WTC11 (cell line): ENCODE measurements around the gene GORASP1. TPM values are rescaled to one million over a fixed set of nuclear protein-coding genes. Genes with fewer than 3 reads are reported as not detected.

Experiments
- ATAC-seq: fragments of 200-7000 bp; cut with Tn5 transposase; 2 replicates; pipeline ENCODE4 v1.10.0; 2021; ENCODE audit warnings: mild to moderate bottlenecking, moderate library complexity
- CTCF ChIA-PET: fragments of 300-600 bp; sonication (Branson Sonifier 250); formaldehyde crosslinking; loops from one replicate; lab custom pipeline; 2021; ENCODE audit warnings: antibody characterized with exemption; lab: Charles Lee
- POLR2A ChIA-PET: fragments of 350-600 bp; sonication (Branson Sonifier 250); formaldehyde crosslinking; loops from one replicate; lab custom pipeline; 2021; ENCODE audit warnings: antibody characterized with exemption; lab: Charles Lee
- DNase-seq: peaks from one replicate; pipeline ENCODE4 v3.0.0; 2021; ENCODE audit warnings: low spot score
- H3K27ac Mint-ChIP-seq: 2 replicates; pipeline ENCODE4 v1.8.0; 2021; ENCODE audit warnings: mixed read lengths
- H3K27me3 Mint-ChIP-seq: 2 replicates; pipeline ENCODE4 v1.8.0; 2021; ENCODE audit warnings: low read depth, mild to moderate bottlenecking, moderate library complexity, mixed read lengths
- H3K36me3 Mint-ChIP-seq: 2 replicates; pipeline ENCODE4 v1.8.0; 2021; ENCODE audit warnings: mixed read lengths
- H3K4me1 Mint-ChIP-seq: 2 replicates; pipeline ENCODE4 v1.8.0; 2022; ENCODE audit warnings: mixed read lengths
- H3K4me3 Mint-ChIP-seq: 2 replicates; pipeline ENCODE4 v1.8.0; 2021; ENCODE audit warnings: mild to moderate bottlenecking, moderate library complexity, mixed read lengths
- H3K9me3 Mint-ChIP-seq: 2 replicates; pipeline ENCODE4 v1.8.0; 2021; ENCODE audit warnings: mixed read lengths
- AFF4 ChIP-seq: sonication (generic); formaldehyde crosslinking; IDR thresholded peaks from 2 replicates; pipeline ENCODE4 v1.8.1; 2023; ENCODE audit warnings: mild to moderate bottlenecking, missing genetic modification reagents, borderline replicate concordance
- ATF6 ChIP-seq: sonication (generic); formaldehyde crosslinking; IDR thresholded peaks from 2 replicates; pipeline ENCODE4 v1.8.1; 2023; ENCODE audit warnings: mild to moderate bottlenecking, missing genetic modification reagents
- CREB1 ChIP-seq: sonication (generic); formaldehyde crosslinking; IDR thresholded peaks from 2 replicates; pipeline ENCODE4 v1.8.0; 2023; ENCODE audit warnings: mild to moderate bottlenecking, missing genetic modification reagents
- E2F5 ChIP-seq: sonication (generic); formaldehyde crosslinking; IDR thresholded peaks from 2 replicates; pipeline ENCODE4 v1.8.1; 2022; ENCODE audit warnings: mild to moderate bottlenecking, moderate library complexity, missing genetic modification reagents
- EMX1 ChIP-seq: fragments of 250-450 bp; sonication (Bioruptor Pico); IDR thresholded peaks from 2 replicates; pipeline ENCODE4 v1.8.0; 2021; ENCODE audit warnings: mild to moderate bottlenecking
- ERG ChIP-seq: fragments of 250-450 bp; sonication (Bioruptor Pico); IDR thresholded peaks from 2 replicates; pipeline ENCODE4 v1.8.0; 2021; ENCODE audit warnings: mild to moderate bottlenecking
- FOXK1 ChIP-seq: sonication (generic); formaldehyde crosslinking; IDR thresholded peaks from 2 replicates; pipeline ENCODE4 v1.8.0; 2022; ENCODE audit warnings: mild to moderate bottlenecking, moderate library complexity, missing genetic modification reagents
- GRHL2 ChIP-seq: fragments of 250-450 bp; sonication (Bioruptor Pico); IDR thresholded peaks from 2 replicates; pipeline ENCODE4 v1.8.0; 2022; ENCODE audit warnings: mild to moderate bottlenecking, moderate library complexity; ENCODE audit not compliant: insufficient replicate concordance, severe bottlenecking
- GTF2I ChIP-seq: fragments of 250-450 bp; sonication (Bioruptor Pico); conservative IDR thresholded peaks from 2 replicates; pipeline ENCODE4 v1.4.0; 2021; ENCODE audit warnings: mild to moderate bottlenecking
- MXD4 ChIP-seq: fragments of 250-450 bp; sonication (Bioruptor Pico); IDR thresholded peaks from 2 replicates; pipeline ENCODE4 v1.8.0; 2021; ENCODE audit warnings: mild to moderate bottlenecking, moderate library complexity, borderline replicate concordance
- NFE2L1 ChIP-seq: sonication (generic); formaldehyde crosslinking; IDR thresholded peaks from 2 replicates; pipeline ENCODE4 v1.8.1; 2023; ENCODE audit warnings: missing genetic modification reagents
- NR3C1 ChIP-seq: sonication (generic); formaldehyde crosslinking; conservative IDR thresholded peaks from 2 replicates; pipeline ENCODE4 v1.8.1; 2023; ENCODE audit warnings: low read depth, mild to moderate bottlenecking, missing genetic modification reagents
- PREB ChIP-seq: sonication (generic); formaldehyde crosslinking; IDR thresholded peaks from 2 replicates; pipeline ENCODE4 v1.8.1; 2022; ENCODE audit warnings: mild to moderate bottlenecking, missing genetic modification reagents, moderate library complexity, borderline replicate concordance
- PRRX2 ChIP-seq: fragments of 250-450 bp; sonication (Bioruptor Pico); IDR thresholded peaks from 2 replicates; pipeline ENCODE4 v1.8.0; 2021; ENCODE audit warnings: mild to moderate bottlenecking
- SMAD4 ChIP-seq: sonication (generic); formaldehyde crosslinking; IDR thresholded peaks from 2 replicates; pipeline ENCODE4 v1.8.0; 2022; ENCODE audit warnings: mild to moderate bottlenecking, missing genetic modification reagents
- USF1 ChIP-seq: sonication (generic); formaldehyde crosslinking; IDR thresholded peaks from 2 replicates; pipeline ENCODE4 v1.8.0; 2022; ENCODE audit warnings: mild to moderate bottlenecking, missing genetic modification reagents
- ZBTB43 ChIP-seq: sonication (generic); formaldehyde crosslinking; IDR thresholded peaks from 2 replicates; pipeline ENCODE4 v1.8.1; 2023; ENCODE audit warnings: mild to moderate bottlenecking, missing genetic modification reagents
- ZNF121 ChIP-seq: sonication (generic); formaldehyde crosslinking; IDR thresholded peaks from 2 replicates; pipeline ENCODE4 v1.8.0; 2023; ENCODE audit warnings: missing genetic modification reagents
- ZNF138 ChIP-seq: sonication (generic); formaldehyde crosslinking; conservative IDR thresholded peaks from 2 replicates; pipeline ENCODE4 v1.8.1; 2022; ENCODE audit warnings: mild to moderate bottlenecking, moderate library complexity, missing genetic modification reagents
- ZSCAN18 ChIP-seq: fragments of 250-450 bp; sonication (Bioruptor Pico); IDR thresholded peaks from 2 replicates; pipeline ENCODE4 v2.1.2; 2022; ENCODE audit warnings: mild to moderate bottlenecking, moderate library complexity
- total RNA-seq: library from RNA; stranded (reverse); gene quantifications from 3 replicates; pipeline ENCODE4 v1.2.3, GENCODE V29; 2021

Gene GORASP1
- total RNA-seq, 1 experiment from 2014 or later = 47.4 TPM

GRCh38 chr3:39148435-39149058 lies 41.1 kb upstream of the GORASP1 start:
- H3K4me1 Mint-ChIP-seq = peaks cover 66% of the 10 kb centered on the region
- no peaks in the 10 kb centered on the region for H3K9me3 Mint-ChIP-seq
- ChIA-PET CTCF (no interaction called here), POLR2A (no interaction called here)
- ATAC-seq = no peak
- DNase-seq = no peak
- TF ChIP-seq NFE2L1 (no peak), FOXK1 (CRISPR knock-in tag) (no peak), PRRX2 (no peak), ZBTB43 (CRISPR knock-in tag) (no peak), ZNF138 (no peak), ERG (no peak), GRHL2 (CRISPR knock-in tag) (no peak)
- H3K27me3 Mint-ChIP-seq = no peaks in the 10 kb centered on the region
- peak overlapping the region; percentile 20; the same call in 1 of the 2 replicates for H3K4me3 Mint-ChIP-seq
- H3K27ac Mint-ChIP-seq = peak overlapping the region; percentile 16
- H3K36me3 Mint-ChIP-seq = peaks cover 23% of the 10 kb centered on the region

- no peaks in the 10 kb centered on the region for H3K9me3 Mint-ChIP-seq
- H3K4me1 Mint-ChIP-seq = peaks cover 66% of the 10 kb centered on the region
- H3K4me3 Mint-ChIP-seq = no peak overlapping the region; the same call in 1 of the 2 replicates
- peaks cover 28% of the 10 kb centered on the region for H3K36me3 Mint-ChIP-seq
- ATAC-seq = peak; percentile 3
- no peaks in the 10 kb centered on the region for H3K27me3 Mint-ChIP-seq
- CTCF ChIA-PET = interaction anchor here (0.6 to 2.9 kb wide), 4 partner anchors 17 to 140 kb away, joined by 3 to 12 read pairs (median 4); no protein-coding TSS in a partner anchor
- peak overlapping the region; percentile 73 for H3K27ac Mint-ChIP-seq
- POLR2A ChIA-PET = no interaction called here
- DNase-seq = no peak
- no peak for TF ChIP-seq USF1 (CRISPR knock-in tag)
- no peak for TF ChIP-seq ZSCAN18 (CRISPR knock-in tag)
- TF ChIP-seq ATF6 (CRISPR knock-in tag) = no peak
- no peak for TF ChIP-seq ZNF121 (CRISPR knock-in tag)
- no peak for TF ChIP-seq GTF2I
- no peak for TF ChIP-seq NR3C1
- TF ChIP-seq PREB (CRISPR knock-in tag) = no peak
- no peak for TF ChIP-seq CREB1 (CRISPR knock-in tag)
- TF ChIP-seq E2F5 (CRISPR knock-in tag) = no peak
- TF ChIP-seq MXD4 (CRISPR knock-in tag) = no peak
- TF ChIP-seq AFF4 = no peak
- no peak for TF ChIP-seq SMAD4 (CRISPR knock-in tag)
- no peak for TF ChIP-seq EMX1
These were observed 40.4 kb upstream of the GORASP1 start for GRCh38 chr3:39147711-39148434.
